ENCODE results near the gene NR4A3. TPM values are rescaled to one million over a fixed set of nuclear protein-coding genes. Genes with fewer than 3 reads are reported as not detected.

The NR4A3 gene
- polyA plus RNA-seq, 1 donor (not counting 4 experiments of a cell fraction or from before 2014, with no cell fraction given): 0.16 TPM

GRCh38 chr9:99867968-99868367, 46.3 kb downstream of the NR4A3 start:
- H3K4me2 ChIP-seq (ENCODE audit: control insufficient read depth, extremely low read depth, insufficient read depth, low read depth, low read length): no peak overlapping the region
- DNase-seq (ENCODE audit: low read depth, low spot score): no peak
- no peak overlapping the region for H3K9ac ChIP-seq (ENCODE audit: control insufficient read depth, extremely low read depth, insufficient read depth, low read length)

GRCh38 chr9:99868845-99869244, 47.2 kb downstream of the NR4A3 start:
- no peak overlapping the region for H3K4me3 ChIP-seq (ENCODE audit: control insufficient read depth in 2 of 3, extremely low read depth in 1 of 3, insufficient read depth in 2 of 3, low read depth in 1 of 3, low read length in 3 of 3)
- H3K9me1 ChIP-seq (ENCODE audit: control insufficient read depth, extremely low read depth, insufficient read depth, low read length): no peaks in the 10 kb centered on the region
- no peaks in the 10 kb centered on the region for H3K36me3 ChIP-seq (ENCODE audit: control insufficient read depth in 2 of 2, extremely low read depth in 1 of 2, insufficient read depth in 2 of 2, low read length in 2 of 2)
- no peaks in the 10 kb centered on the region for H3K9me3 ChIP-seq (ENCODE audit: control insufficient read depth, low read depth, low read length)
- TF ChIP-seq EZH2 (IDR thresholded peaks at IDR 0.05; ENCODE audit: low read length): no peak
- no peaks in the 10 kb centered on the region for H3K4me1 ChIP-seq (ENCODE audit: control insufficient read depth, extremely low read depth, insufficient read depth, low read length)
- H3K79me2 ChIP-seq (ENCODE audit: control insufficient read depth, insufficient read depth, low read length): no peaks in the 10 kb centered on the region
- H3K27ac ChIP-seq (ENCODE audit: control insufficient read depth, insufficient read depth, low read length): no peak overlapping the region
- dilution Hi-C loops (cut with MboI; ENCODE audit: extremely low pct_ligation_motif_present, low sequenced_read_pairs): no loop called here
- H3K4me2 ChIP-seq (ENCODE audit: control insufficient read depth, extremely low read depth, insufficient read depth, low read depth, low read length): no peak overlapping the region
- H4K20me1 ChIP-seq (ENCODE audit: control insufficient read depth, extremely low read depth, insufficient read depth, low read length): no peaks in the 10 kb centered on the region
- no peak overlapping the region for H3K9ac ChIP-seq (ENCODE audit: control insufficient read depth, extremely low read depth, insufficient read depth, low read length)
- no peak overlapping the region for H2AFZ ChIP-seq (ENCODE audit: control insufficient read depth, low read length)
- no peaks in the 10 kb centered on the region for H3K27me3 ChIP-seq (ENCODE audit: control insufficient read depth, extremely low read depth, insufficient read depth, low read length)
- FAIRE-seq (no peak), DNase-seq (ENCODE audit: low read depth, low spot score) (no peak)

More at GRCh38 chr9:99867968-99868367, 46.3 kb downstream of the NR4A3 start:
- Histone ChIP-seq H3K36me3 (ENCODE audit: control insufficient read depth in 2 of 2, extremely low read depth in 1 of 2, insufficient read depth in 2 of 2, low read length in 2 of 2) (no peaks in the 10 kb centered on the region), H3K27me3 (ENCODE audit: control insufficient read depth, extremely low read depth, insufficient read depth, low read length) (no peaks in the 10 kb centered on the region), H3K79me2 (ENCODE audit: control insufficient read depth, insufficient read depth, low read length) (no peaks in the 10 kb centered on the region), H3K4me3 (ENCODE audit: control insufficient read depth in 2 of 3, extremely low read depth in 1 of 3, insufficient read depth in 2 of 3, low read depth in 1 of 3, low read length in 3 of 3) (no peak overlapping the region), H3K4me1 (ENCODE audit: control insufficient read depth, extremely low read depth, insufficient read depth, low read length) (no peaks in the 10 kb centered on the region), H3K9me1 (ENCODE audit: control insufficient read depth, extremely low read depth, insufficient read depth, low read length) (no peaks in the 10 kb centered on the region), H4K20me1 (ENCODE audit: control insufficient read depth, extremely low read depth, insufficient read depth, low read length) (no peaks in the 10 kb centered on the region), H3K9me3 (ENCODE audit: control insufficient read depth, low read depth, low read length) (no peaks in the 10 kb centered on the region), H2AFZ (ENCODE audit: control insufficient read depth, low read length) (no peak overlapping the region), H3K27ac (ENCODE audit: control insufficient read depth, insufficient read depth, low read length) (no peak overlapping the region)
- dilution Hi-C loops (cut with MboI; ENCODE audit: extremely low pct_ligation_motif_present, low sequenced_read_pairs): no loop called here
- no peak for TF ChIP-seq EZH2 (IDR thresholded peaks at IDR 0.05; ENCODE audit: low read length)
- no peak for TF ChIP-seq CTCF (optimal IDR thresholded peaks at IDR 0.05 in 1 of 3, IDR thresholded peaks at IDR 0.05 in 1 of 3, conservative IDR thresholded peaks at IDR 0.05 in 1 of 3; ENCODE audit: extremely low read depth in 1 of 3, insufficient read depth in 2 of 3, low read length in 3 of 3)
- no peak for FAIRE-seq

GRCh38 chr9:99870126-99870525, 48.4 kb downstream of the NR4A3 start:
- H3K4me1 ChIP-seq (ENCODE audit: control insufficient read depth, extremely low read depth, insufficient read depth, low read length): no peaks in the 10 kb centered on the region
- no peak overlapping the region for H3K27ac ChIP-seq (ENCODE audit: control insufficient read depth, insufficient read depth, low read length)
- H4K20me1 ChIP-seq (ENCODE audit: control insufficient read depth, extremely low read depth, insufficient read depth, low read length): no peaks in the 10 kb centered on the region
- TF ChIP-seq CTCF (optimal IDR thresholded peaks at IDR 0.05 in 1 of 3, IDR thresholded peaks at IDR 0.05 in 1 of 3, conservative IDR thresholded peaks at IDR 0.05 in 1 of 3; ENCODE audit: extremely low read depth in 1 of 3, insufficient read depth in 2 of 3, low read length in 3 of 3) (no peak), EZH2 (IDR thresholded peaks at IDR 0.05; ENCODE audit: low read length) (no peak)
- no peaks in the 10 kb centered on the region for H3K9me1 ChIP-seq (ENCODE audit: control insufficient read depth, extremely low read depth, insufficient read depth, low read length)
- H3K9ac ChIP-seq (ENCODE audit: control insufficient read depth, extremely low read depth, insufficient read depth, low read length): no peak overlapping the region
- FAIRE-seq (no peak), DNase-seq (ENCODE audit: low read depth, low spot score) (no peak)
- no peak overlapping the region for H2AFZ ChIP-seq (ENCODE audit: control insufficient read depth, low read length)
- dilution Hi-C loops (cut with MboI; ENCODE audit: extremely low pct_ligation_motif_present, low sequenced_read_pairs): no loop called here
- peaks cover 3% of the 10 kb centered on the region for H3K27me3 ChIP-seq (ENCODE audit: control insufficient read depth, extremely low read depth, insufficient read depth, low read length)
- no peaks in the 10 kb centered on the region for H3K36me3 ChIP-seq (ENCODE audit: control insufficient read depth in 2 of 2, extremely low read depth in 1 of 2, insufficient read depth in 2 of 2, low read length in 2 of 2)
- H3K79me2 ChIP-seq (ENCODE audit: control insufficient read depth, insufficient read depth, low read length): no peaks in the 10 kb centered on the region
- no peak overlapping the region for H3K4me2 ChIP-seq (ENCODE audit: control insufficient read depth, extremely low read depth, insufficient read depth, low read depth, low read length)
- no peak overlapping the region for H3K4me3 ChIP-seq (ENCODE audit: control insufficient read depth in 2 of 3, extremely low read depth in 1 of 3, insufficient read depth in 2 of 3, low read depth in 1 of 3, low read length in 3 of 3)
- H3K9me3 ChIP-seq (ENCODE audit: control insufficient read depth, low read depth, low read length): no peaks in the 10 kb centered on the region

Data from keratinocyte (primary cell).